OCI-LY3 (cell line): ENCODE measurements around the gene DOCK1.

Source experiments
- H2AFZ ChIP-seq: fragments of 200-600, 300-600 bp; shearing (Covaris generic); 2 replicates; pipeline ENCODE4 v1.6.0; 2014; ENCODE audit warnings: antibody characterized with exemption, low read depth, low read length
- H3K27ac ChIP-seq: fragments of 200-600, 300-600 bp; sonication (generic); 2 replicates; pipeline ENCODE4 v1.5.1; 2014; ENCODE audit warnings: mild to moderate bottlenecking, low read length, moderate library complexity, mixed read lengths
- H3K27me3 ChIP-seq: fragments of 200-600, 300-600 bp; sonication (generic); 2 replicates; pipeline ENCODE4 v1.6.1; 2014; ENCODE audit warnings: low read depth, low read length, mixed read lengths
- H3K36me3 ChIP-seq: fragments of 200-600, 300-600 bp; sonication (generic); replicated peaks from 2 replicates; pipeline ENCODE3; 2014; ENCODE audit warnings: low read depth, low read length, mixed read lengths
- H3K4me1 ChIP-seq: fragments of 300-600, 200-600 bp; sonication (generic); 2 replicates; pipeline ENCODE4 v1.6.1; 2014; ENCODE audit warnings: low read length, mixed read lengths
- H3K4me2 ChIP-seq: fragments of 200-600, 300-600 bp; sonication (generic); 2 replicates; pipeline ENCODE4 v1.6.1; 2014; ENCODE audit warnings: low read length, mixed read lengths
- H3K4me3 ChIP-seq: fragments of 300-600, 200-600 bp; sonication (generic); 2 replicates; pipeline ENCODE4 v1.5.1; 2014; ENCODE audit warnings: antibody characterized with exemption, mild to moderate bottlenecking, low read length, moderate library complexity
- H3K79me2 ChIP-seq: fragments of 300-600, 200-600 bp; shearing (Covaris generic); 2 replicates; pipeline ENCODE4 v1.6.1; 2014; ENCODE audit warnings: mild to moderate bottlenecking, low read length, mixed read lengths
- H3K9ac ChIP-seq: fragments of 300-600, 200-600 bp; shearing (Covaris generic); 2 replicates; pipeline ENCODE4 v1.6.0; 2014; ENCODE audit warnings: mild to moderate bottlenecking, low read length, moderate library complexity
- H3K9me3 ChIP-seq: fragments of 200-600, 300-600 bp; shearing (Covaris generic); 2 replicates; pipeline ENCODE4 v1.6.1; 2014; ENCODE audit warnings: low read length, mixed read lengths; ENCODE audit not compliant: insufficient read depth
- H4K20me1 ChIP-seq: fragments of 200-600, 300-600 bp; sonication (generic); 2 replicates; pipeline ENCODE4 v1.6.1; 2016; ENCODE audit warnings: low read length, mixed read lengths; ENCODE audit not compliant: insufficient read depth
- CTCF ChIP-seq: fragments of 200-600, 300-600 bp; sonication (generic); IDR thresholded peaks from 2 replicates; pipeline ENCODE4 v1.5.1; 2014; ENCODE audit warnings: antibody characterized with exemption, low read length, low read depth
- EZH2phosphoT487 ChIP-seq: fragments of 200-600 bp; shearing (Covaris generic); IDR thresholded peaks from 2 replicates; pipeline ENCODE4 v1.6.1; 2018; ENCODE audit warnings: antibody characterized with exemption, mixed run types, low read depth

The DOCK1 gene

DNA sequence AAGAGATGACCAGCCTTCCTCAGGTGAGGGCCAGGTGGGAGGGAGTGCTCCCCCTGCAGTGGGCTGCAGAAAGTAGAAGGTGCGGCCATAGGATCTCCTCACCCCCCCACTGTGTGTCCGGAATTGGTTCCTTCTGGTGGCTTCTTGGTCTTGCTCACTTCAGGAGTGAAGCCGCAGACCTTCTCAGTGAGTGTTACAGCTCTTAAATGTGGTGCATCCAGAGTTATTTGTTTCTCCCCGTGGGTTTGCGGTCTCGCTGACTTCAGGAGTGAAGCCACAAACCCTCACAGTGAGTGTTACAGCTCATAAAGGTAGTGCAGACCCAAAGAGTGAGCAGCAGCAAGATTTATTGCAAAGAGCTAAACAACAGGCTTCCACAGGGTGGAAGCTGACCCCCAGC lies 553.6 kb downstream of the DOCK1 start:
- Histone ChIP-seq H3K4me2 (no peak overlapping the region), H3K4me1 (no peaks in the 10 kb centered on the region), H3K9me3 (no peaks in the 10 kb centered on the region), H2AFZ (no peak overlapping the region), H3K36me3 (no peaks in the 10 kb centered on the region), H3K27me3 (no peaks in the 10 kb centered on the region), H3K79me2 (no peaks in the 10 kb centered on the region), H3K9ac (no peak overlapping the region), H4K20me1 (no peaks in the 10 kb centered on the region), H3K4me3 (no peak overlapping the region), H3K27ac (no peak overlapping the region)
- no peak for TF ChIP-seq CTCF
- TF ChIP-seq EZH2phosphoT487 = no peak

DNA sequence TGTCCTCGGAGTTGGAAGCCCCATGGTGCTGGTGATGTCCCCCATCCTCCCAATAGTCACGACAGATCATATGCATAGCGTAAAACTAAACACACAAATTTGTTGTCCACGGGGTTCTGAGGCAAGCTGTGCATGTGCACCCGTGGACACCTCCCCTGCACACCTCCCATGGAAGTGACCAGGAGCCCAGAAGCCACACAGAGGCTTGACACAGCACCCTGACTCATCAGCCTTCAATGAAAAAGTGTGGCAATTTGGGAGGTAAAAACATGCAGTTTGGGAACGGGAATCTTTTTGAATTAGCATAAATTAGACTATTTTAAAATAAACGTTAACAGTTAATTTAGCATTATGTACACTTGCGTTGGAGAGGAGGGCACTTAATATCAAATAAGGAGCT lies 554.7 kb downstream of the DOCK1 start:
- no peak overlapping the region for H3K9ac ChIP-seq
- no peaks in the 10 kb centered on the region for H4K20me1 ChIP-seq
- no peaks in the 10 kb centered on the region for H3K27me3 ChIP-seq
- TF ChIP-seq EZH2phosphoT487 (no peak), CTCF (no peak)
- no peak overlapping the region for H3K27ac ChIP-seq
- H3K36me3 ChIP-seq = no peaks in the 10 kb centered on the region
- no peak overlapping the region for H2AFZ ChIP-seq
- no peak overlapping the region for H3K4me2 ChIP-seq
- no peaks in the 10 kb centered on the region for H3K9me3 ChIP-seq
- no peaks in the 10 kb centered on the region for H3K79me2 ChIP-seq
- H3K4me3 ChIP-seq = no peak overlapping the region
- no peaks in the 10 kb centered on the region for H3K4me1 ChIP-seq

- Histone ChIP-seq H3K9ac (no peak overlapping the region), H3K4me3 (no peak overlapping the region), H3K79me2 (no peaks in the 10 kb centered on the region), H3K36me3 (no peaks in the 10 kb centered on the region), H3K27me3 (no peaks in the 10 kb centered on the region), H3K4me2 (no peak overlapping the region), H2AFZ (no peak overlapping the region), H3K9me3 (no peaks in the 10 kb centered on the region), H3K27ac (no peak overlapping the region), H3K4me1 (no peaks in the 10 kb centered on the region), H4K20me1 (no peaks in the 10 kb centered on the region)
- TF ChIP-seq EZH2phosphoT487 = no peak
- TF ChIP-seq CTCF = no peak
Measured at GRCh38 chr10:127462643-127463295, 557.5 kb downstream of the DOCK1 start.

DNA sequence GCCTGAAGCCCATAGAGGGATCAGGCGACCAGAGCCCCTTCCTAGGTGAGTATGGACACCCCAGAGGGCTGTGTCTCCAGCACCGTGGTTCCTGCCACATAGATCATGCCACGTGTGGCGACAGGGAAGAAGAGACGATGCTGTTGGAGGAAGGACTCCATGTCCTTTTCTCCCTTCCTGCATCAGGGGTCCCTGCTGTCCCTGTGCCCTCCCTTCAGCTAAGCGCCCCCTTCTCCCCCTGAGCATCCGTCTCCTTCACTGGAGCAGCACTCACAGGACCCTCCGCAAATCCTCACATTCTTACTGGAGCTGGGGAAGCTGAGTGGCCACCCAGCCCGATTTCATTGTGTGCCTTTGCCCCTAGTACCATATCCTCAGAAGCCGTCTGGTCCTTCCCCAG lies 558.3 kb downstream of the DOCK1 start:
- H3K4me3 ChIP-seq = no peak overlapping the region
- H2AFZ ChIP-seq = no peak overlapping the region
- no peaks in the 10 kb centered on the region for H4K20me1 ChIP-seq
- no peaks in the 10 kb centered on the region for H3K9me3 ChIP-seq
- H3K79me2 ChIP-seq = no peaks in the 10 kb centered on the region
- H3K4me1 ChIP-seq = no peaks in the 10 kb centered on the region
- H3K27me3 ChIP-seq = no peaks in the 10 kb centered on the region
- TF ChIP-seq CTCF = no peak
- TF ChIP-seq EZH2phosphoT487 = no peak
- H3K27ac ChIP-seq = no peak overlapping the region
- H3K4me2 ChIP-seq = no peak overlapping the region
- H3K36me3 ChIP-seq = no peaks in the 10 kb centered on the region
- no peak overlapping the region for H3K9ac ChIP-seq
